AG09309 (cell line): ENCODE data around the gene SMIM13.

Experiments used
- DNase-seq: peaks from one replicate; pipeline ENCODE4 v3.0.0-alpha.2; 2010; ENCODE audit warnings: low read depth
- H3K4me3 ChIP-seq: 2 replicates; pipeline ENCODE4 v1.5.1; 2011; ENCODE audit warnings: mild to moderate bottlenecking, low read depth, low read length, moderate library complexity; ENCODE audit not compliant: control insufficient read depth
- TF ChIP-seq, protein P1 (sequence below): IDR thresholded peaks from 2 replicates; pipeline ENCODE4 v1.5.1; 2011; ENCODE audit warnings: mild to moderate bottlenecking, low read depth, low read length, inconsistent platforms; ENCODE audit not compliant: insufficient read depth, control insufficient read depth; ENCODE audit errors: missing control alignments

SMIM13 gene

DNA sequence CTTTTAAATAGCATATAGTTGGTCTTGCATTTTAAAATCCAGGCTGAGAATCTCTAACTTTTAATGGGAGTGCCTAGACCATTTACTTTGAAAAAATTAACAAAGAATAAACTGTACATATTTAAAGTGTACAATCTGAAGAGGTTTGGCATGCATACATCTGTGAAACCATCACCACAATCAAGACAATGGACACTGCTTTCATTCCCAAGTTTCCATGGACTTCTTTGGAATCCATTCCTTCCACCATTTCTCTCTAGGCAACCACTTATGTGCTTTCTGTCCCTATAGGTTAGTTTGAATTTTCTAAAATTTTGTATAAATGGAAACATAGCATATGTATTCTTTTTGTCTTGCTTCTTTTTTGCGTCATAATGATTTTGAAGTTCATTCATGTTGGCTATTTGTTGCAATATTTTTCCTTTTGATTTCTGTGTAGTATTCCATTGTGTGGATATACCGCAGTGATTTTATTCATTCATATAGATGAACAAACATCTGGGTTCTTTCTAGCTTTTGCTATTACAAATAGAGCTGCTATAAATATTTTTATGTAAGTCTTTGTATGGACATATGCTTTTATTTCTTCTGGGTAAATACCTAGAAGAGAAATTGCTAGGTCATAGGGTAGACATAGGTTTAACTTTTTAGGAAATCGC is 88.0 kb downstream of the SMIM13 start:
- H3K4me3 ChIP-seq, result no peak overlapping the region
- DNase-seq, result no peak
- TF ChIP-seq, protein P1, sequence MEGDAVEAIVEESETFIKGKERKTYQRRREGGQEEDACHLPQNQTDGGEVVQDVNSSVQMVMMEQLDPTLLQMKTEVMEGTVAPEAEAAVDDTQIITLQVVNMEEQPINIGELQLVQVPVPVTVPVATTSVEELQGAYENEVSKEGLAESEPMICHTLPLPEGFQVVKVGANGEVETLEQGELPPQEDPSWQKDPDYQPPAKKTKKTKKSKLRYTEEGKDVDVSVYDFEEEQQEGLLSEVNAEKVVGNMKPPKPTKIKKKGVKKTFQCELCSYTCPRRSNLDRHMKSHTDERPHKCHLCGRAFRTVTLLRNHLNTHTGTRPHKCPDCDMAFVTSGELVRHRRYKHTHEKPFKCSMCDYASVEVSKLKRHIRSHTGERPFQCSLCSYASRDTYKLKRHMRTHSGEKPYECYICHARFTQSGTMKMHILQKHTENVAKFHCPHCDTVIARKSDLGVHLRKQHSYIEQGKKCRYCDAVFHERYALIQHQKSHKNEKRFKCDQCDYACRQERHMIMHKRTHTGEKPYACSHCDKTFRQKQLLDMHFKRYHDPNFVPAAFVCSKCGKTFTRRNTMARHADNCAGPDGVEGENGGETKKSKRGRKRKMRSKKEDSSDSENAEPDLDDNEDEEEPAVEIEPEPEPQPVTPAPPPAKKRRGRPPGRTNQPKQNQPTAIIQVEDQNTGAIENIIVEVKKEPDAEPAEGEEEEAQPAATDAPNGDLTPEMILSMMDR, result no peak

DNA sequence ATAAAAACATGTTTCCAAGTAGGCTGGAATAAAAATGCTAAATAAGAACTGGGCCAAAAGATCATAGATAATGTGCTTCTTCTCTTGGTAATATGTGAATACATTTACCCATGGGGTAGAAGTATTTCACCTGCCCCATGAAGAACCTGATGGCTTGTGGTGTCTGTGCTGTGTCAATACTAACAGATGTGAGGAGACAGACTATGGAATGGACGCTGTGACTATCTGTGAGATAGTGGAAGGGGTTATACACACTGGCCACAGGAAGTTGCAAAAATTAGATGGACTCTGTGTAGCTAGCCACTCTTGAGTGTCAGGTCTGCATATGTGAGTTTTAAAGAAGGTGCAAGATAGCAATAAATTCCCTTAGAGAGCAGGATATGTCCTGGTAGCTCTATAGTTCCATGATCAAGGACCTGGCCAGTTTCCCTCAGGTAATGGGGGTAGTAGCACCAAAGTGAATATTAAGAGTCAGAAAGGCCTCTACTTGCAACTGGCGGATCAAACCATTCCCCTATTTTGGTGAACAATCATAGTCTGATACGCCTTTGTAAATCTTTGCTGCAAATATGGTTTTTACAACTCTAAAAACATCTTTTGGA is 90.2 kb downstream of the SMIM13 start:
- no peak for DNase-seq
- H3K4me3 ChIP-seq, result no peak overlapping the region
- TF ChIP-seq, protein P1, result no peak

DNA sequence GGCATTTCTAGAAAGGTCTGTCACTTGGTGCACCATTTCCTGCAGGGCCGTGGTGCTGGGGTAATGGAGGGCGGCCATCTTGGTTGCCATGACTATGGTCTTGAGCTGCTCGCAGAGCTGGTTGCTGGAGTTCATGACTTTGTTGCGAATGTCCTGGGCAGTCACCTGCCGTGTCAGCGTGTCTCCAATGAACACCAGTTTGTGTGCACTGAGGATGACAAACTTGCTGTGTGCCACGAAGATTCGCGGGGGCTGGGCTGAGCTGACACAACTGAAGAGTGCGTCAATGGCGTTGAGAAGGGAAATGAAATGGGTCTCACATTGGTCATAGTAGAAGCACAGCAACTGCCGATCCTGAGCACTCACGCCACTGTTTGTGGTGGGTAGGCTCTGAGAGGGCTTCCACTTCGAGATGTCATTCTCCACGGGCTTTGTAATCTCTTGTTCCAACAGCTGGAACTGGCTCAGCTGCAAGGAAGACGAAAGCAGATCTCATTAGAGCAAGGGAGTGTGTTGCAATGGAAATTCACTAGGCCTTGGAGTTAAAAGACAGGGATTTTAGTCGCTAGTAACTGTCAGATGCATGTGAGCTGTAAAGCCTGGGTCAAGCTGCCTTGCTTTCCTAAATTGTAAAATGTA is 91.7 kb downstream of the SMIM13 start:
- TF ChIP-seq, protein P1, result no peak
- DNase-seq, result no peak
- H3K4me3 ChIP-seq, result no peak overlapping the region

DNA sequence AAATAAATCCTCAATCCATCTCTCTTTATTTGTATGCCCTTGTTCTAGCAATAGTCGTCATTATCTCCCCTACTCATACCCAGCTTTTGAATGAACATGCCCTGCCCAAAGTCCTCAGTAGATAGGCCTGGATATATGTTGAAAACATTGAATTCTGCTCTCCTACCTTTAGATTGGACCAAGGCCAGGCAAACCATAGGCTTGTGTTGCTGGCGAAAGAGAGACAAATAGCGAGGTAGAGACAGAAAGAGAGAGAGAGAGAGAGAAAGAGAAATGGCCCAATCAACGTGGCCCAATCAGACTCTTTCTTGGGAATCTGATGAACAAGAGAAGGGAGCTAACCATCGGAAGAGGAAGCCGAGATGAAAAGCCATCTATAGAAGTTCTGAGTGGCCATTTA is 93.7 kb downstream of the SMIM13 start:
- no peak overlapping the region for H3K4me3 ChIP-seq
- DNase-seq, result no peak
- TF ChIP-seq, protein P1, result no peak
